HL-60/S4 treated with retinoic acid at 250 ng/mL for 4 days and 3 days (cell line): ENCODE results near the gene AQP7.
"Not testable (repeated sequence)": the region's sequence is repeated elsewhere in the genome, so short reads cannot be mapped to it uniquely, and the experiment has no call there.

Experiments
- in situ Hi-C: fragments of 300-500 bp; cut with MboI; formaldehyde crosslinking; loops from 2 replicates; pipeline ENCODE4 v1.7.0; 2022; ENCODE audit warnings: low sequenced_read_pairs

The AQP7 gene

DNA sequence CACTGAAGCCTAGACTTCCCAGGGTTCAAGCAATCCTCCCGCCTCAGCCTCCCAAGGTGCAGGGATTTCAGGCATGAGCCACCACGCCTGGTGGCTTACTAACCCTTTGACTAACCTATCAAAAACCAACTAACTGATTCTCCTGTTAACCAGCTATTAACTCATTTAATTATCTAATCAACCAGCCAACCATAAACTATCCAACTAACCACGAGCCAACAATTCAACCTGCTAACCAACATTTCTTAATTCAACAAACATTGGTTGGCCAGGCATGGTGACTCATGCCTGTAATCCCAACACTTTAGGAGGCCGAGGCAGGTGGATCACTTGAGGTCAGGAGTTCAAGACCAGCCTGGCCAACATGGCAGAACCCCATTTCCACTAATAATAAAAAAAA, 3.3 kb downstream of the AQP7 start:
- in situ Hi-C loops, result not testable (repeated sequence)

DNA sequence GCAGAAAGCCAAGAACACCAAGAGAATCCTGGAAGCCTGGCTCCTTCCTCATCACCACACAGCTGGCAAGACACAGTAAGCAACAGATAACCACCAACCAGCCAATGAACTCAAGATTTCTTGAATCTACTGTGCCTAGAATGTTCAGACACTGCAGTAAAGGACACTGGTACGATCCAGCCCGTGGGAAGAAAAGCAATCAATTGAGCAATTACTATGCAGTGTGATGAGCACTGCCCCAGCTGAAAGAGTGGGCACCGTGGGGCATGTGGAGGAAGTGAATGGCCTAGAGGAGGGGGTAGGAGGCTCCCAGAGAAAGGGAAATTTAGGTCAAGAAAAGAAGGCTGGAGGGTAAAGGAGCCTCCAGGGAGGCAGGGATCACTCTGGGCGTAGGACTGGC, 4.6 kb downstream of the AQP7 start:
- in situ Hi-C loops, result not testable (repeated sequence)

DNA sequence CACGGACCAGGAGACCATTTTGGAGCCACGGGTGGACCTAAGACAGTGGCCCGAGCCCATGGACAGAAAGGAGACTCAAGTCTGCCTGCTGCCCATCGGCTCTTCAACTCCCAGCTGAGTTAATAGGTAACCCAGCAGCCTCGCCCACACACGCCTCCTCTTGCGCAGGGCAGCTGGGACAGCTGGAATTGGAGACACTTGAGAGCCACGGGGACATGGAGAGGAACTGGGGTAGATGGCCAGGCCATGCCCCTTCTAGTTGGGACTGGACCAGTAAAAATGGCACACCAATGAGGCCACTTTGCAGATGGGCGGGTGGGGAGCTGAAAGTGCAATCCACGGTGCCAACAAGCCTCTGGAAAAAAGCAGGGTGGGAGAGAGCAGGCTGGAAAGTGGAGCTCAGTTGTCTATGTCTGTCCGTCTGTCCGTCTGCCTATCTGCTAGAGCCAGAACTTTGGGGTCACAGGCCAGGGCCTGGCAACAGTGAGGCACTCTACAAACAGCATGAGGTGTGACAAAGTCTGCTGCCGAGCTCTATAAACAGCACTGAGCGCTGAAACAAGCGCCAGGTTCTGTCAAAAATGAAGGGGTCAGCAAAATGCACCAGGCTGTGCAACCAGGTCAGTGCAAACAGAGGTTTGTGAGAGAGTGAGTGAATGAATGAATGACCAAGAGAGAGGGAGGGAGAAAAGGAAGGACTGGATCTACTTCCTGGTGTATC, 7.0 kb downstream of the AQP7 start:
- in situ Hi-C loops, result not testable (repeated sequence)

DNA sequence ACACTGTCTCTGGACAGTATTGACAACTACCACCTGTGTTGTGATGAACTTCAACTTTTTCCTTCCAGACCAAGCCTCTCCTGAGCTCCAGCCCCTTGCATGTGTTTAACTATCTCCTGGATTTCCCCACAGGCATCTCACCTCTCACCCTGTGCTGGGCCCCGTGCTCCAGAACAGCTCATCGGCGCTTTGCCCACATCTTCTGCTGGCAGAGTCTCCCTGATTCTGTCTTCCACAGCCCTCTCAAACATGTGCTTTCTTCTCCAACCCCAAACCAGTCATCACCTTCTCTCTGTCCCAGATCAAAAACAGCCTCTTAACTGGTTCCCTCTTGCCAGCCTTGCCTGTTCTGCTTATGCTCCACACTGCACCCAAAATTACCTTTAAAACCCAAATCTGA, 8.4 kb downstream of the AQP7 start:
- in situ Hi-C loops, result not testable (repeated sequence)

DNA sequence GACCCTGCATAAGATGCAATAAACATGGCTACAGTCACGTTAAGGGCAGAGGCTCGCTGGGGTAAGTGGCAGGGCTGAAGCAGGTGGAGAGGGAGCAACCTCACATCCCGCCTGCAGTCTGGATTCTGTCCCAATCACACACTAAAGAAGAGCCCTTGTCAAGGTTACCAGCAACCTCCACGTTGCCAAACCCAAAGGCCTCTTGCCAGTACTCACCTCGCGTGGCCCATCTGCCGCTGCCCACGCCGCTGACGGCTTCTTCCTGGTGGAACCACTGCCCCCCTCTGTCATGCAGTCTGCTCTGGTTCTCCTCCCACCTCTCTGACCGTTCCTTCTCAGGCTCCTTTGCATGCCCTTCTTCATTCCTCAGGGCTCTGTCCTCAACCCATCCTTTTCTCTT, 8.8 kb downstream of the AQP7 start:
- in situ Hi-C loops, result no loop called here

DNA sequence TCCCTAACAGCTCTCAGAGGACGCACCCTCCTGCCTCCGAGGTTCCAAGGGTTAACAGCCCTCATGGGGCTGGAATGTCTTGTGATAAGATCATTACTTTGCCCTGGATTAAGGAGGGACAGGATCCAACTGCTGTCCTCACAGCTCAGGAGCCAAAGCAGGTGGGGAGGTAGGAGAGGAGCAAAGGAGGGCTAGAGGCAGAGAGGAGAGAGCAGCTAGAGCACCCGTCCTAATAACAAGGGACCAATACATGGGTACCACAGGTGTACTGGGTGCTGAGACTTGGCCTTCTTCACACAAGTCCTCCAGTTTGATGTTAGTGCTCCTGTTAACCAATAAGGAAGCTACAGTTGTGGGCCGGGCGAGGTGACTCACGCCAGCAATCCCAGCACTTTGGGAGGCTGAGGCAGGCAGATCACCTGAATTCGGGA, 9.8 kb downstream of the AQP7 start:
- in situ Hi-C loops, result not testable (repeated sequence)

DNA sequence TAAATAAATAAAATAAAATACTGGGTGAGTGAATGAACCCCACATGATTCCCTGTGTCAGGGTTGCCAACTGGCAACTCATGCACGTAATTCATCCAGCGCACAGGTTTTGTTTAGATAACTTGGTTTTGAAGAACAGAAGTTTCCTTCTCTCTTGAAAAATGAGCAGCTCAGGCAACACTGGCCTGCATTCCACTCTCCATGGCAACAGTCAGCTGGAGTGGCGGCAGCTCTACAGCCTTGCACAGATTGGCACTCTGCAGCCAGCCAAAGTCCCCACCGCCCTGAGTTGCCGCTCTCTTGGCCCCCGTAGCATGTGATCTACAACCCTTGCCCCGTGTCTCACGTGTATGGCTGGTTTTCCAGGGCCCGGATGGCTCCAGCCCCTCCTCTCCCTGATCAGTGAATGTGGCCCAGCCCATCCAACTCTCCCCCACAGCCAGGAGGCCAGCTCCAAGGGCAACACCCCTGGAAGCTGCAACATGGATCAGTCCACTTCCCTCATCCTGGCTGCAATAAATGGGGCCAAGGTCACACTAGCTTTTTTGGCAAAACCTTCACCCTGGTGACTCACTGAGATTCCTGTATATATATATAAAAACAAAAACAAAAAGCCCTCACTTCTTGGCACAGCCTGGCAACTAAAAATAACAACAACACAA, 11.1 kb downstream of the AQP7 start:
- in situ Hi-C loops, result not testable (repeated sequence)

DNA sequence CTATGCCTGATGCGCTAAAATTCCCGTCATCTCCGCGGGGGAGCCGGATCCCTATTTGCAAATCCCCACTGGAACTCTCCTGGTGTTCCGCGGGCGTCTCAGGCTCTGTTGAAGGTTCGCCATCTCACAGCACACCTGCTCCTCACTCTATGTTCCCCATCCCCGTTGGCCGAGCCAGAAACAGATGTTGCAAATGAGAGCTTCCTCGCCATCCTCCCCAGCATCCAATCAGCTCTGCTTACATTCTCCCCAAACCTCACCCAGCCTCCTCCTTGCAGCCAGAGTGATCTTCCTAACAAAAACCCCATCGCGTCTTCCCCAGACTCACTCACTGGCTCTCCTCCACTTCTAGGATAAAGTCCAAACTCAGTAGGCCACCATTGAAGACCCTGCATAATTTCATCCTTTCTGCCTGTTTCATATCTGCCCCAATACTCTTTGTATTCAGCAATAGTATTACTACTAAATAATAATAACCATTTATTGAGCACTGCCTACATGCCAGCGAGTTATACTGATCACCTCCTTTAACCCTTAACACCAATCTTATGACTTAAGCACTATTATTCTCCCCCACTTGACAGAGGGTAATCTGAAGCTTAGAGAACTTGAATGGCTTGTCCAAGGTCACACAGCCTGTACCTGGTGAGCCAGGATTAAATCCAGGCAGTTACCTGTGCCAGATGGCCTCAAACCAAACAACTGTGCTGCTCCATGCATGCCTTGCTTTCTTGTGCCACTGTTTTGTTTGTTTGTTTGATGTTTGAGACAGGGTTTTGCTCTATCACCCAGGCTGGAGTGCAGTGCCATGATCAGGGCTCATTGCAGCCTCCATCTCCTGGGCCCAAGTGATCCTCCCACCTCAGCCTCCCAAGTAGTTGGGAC, 14.0 kb downstream of the AQP7 start:
- in situ Hi-C loops, result no loop called here

DNA sequence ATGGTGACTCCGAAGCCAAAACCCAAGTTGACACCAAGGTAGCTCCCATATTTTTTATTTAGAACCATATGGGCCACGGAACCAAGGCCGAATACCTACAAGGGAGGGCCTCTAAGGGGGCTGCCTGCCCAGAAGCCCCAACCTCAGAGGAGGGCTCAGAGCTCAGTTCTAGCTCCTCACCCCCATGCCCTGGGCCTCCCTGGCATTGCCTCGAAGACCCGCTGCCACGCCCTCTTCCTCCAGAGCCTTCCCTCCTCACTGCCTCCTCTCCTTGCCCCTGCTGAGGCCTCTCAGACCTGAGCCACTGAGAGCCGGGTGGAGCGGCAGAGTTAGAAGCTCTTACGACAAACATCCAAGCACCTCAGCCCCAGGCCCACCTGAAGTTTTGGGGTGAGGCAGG, 15.4 kb downstream of the AQP7 start:
- in situ Hi-C loops, result not testable (repeated sequence)

DNA sequence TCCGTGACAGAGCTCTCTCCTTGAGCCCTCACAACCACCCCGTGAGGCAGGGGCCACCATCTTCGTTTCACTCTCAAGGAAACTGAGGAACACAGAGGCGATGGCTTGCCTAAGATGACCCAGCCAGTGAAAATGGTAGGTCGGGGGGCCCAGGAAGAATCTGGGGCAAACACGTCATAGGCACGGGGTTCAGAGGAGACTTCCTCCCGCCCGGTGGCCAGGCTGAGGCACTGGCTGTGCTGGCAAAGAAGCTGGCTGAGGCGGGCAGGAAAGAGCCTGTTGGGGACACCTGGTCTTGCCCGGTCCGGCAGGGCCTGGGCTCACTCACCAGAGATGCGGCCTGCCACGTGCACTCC, 15.7 kb downstream of the AQP7 start:
- in situ Hi-C loops, result not testable (repeated sequence)

DNA sequence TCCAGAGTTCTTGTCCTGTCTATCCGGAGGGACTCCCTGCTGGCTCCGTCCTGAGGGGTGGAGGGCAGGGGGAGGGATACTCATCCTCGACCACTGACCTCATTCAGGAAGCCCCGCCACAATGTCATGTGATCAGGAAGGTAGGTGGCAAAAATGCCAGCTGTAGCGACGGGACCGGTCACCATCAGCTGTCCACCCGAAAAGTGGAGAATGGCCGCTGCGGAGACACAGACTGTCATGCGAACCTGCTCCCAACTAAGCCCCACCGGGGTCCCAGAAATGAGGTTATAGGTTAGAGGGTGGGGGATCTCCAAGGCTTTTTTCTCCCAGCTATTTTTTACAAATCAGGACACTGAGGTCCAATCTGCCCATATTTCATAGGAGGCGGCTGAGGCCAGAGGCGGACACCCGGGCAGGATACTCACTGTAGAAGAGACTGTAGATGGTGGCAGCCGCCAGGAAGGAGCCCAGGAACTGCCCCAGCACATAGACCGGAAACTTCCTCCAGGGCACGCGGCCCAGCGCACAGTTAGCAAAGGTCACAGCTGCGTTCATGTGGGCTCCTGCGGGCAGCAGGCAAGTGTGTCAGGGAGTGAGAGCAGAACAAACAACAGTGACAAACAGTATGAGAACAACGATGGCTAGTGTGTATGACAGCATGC, 16.3 kb downstream of the AQP7 start:
- in situ Hi-C loops, result not testable (repeated sequence)

DNA sequence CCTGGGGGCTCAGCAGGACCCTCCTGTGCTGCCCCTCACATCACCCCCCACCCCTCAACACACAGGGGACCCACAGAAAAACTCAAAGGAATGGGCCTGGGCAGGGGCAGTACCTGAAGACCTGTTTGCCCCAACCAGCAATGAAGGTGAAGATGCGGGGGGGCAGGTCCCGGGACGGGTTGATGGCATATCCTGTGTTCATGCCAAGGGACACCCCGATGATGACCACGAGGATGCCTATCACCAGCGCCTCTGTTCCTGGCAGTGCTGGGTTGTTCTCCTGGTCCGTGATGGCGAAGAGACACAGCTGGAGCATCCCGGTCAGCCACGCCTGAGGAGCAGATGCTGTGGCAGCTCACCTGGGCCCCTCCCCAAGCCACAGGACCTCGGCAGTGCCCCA, 16.8 kb downstream of the AQP7 start:
- in situ Hi-C loops, result not testable (repeated sequence)

DNA sequence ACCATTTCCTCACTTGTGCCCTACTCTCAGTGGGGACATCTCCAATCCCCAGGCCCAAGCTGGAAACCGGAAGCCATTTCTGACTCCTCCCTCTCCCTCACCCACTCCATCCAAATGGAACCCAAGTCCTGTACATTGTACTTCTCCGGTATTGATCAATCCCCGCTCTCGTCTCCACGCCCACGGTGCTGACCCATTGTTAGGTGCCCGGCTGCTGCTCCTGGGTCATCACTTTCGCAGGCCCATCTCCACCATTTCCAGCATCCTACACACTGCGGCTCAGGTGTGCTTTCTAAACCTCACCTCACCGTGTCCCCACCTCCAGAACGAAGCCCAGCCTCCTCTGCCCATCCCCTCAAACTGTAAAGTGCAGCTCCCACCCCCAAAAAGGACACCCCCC, 19.0 kb downstream of the AQP7 start:
- in situ Hi-C loops, result not testable (repeated sequence)

DNA sequence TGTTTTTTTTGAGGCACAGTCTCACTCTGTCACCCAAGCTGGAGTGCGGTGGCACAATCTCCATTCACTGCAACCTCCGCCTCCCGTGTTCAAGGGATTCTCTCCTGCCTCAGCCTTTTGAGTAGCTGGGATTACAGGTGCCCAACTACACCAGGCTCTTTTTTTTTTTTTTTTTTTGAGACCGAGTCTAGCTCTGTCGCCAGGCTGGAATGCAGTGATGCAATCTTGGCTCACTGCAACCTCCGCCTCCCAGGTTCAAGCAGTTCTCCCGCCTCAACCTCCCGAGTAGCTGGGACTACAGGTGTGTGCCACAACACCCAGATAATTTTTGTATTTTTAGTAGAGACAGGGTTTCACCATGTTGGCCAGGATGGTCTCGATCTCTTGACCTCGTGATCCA, 20.0 kb downstream of the AQP7 start:
- in situ Hi-C loops, result not testable (repeated sequence)

DNA sequence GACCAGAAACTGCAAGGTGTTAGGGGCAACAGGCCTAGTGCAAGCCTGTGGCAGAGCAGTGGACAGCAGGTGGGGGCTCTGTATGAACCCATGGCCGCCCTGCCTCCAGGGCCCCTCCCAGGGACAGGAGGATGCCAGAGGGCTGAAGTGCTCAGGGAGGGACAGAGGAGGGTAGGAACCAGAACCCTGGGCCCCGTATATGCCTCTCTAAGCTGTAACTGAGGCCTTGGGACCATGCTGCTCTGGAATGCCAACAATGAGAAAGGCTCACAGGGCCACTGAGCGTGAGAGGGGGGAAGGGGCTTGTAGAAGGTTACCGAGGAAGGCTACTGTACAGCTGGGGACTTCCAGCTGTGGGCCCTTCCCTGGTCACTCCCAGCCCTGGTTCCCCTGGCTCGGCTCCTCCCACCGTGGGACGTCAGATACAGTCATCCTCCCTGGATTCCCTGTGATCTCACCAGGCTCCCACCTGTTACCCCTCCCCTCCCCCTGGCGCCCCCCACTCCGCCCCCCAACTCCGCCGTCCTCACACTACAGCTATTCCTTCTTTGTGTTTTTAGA, 21.1 kb downstream of the AQP7 start:
- in situ Hi-C loops, result no loop called here

DNA sequence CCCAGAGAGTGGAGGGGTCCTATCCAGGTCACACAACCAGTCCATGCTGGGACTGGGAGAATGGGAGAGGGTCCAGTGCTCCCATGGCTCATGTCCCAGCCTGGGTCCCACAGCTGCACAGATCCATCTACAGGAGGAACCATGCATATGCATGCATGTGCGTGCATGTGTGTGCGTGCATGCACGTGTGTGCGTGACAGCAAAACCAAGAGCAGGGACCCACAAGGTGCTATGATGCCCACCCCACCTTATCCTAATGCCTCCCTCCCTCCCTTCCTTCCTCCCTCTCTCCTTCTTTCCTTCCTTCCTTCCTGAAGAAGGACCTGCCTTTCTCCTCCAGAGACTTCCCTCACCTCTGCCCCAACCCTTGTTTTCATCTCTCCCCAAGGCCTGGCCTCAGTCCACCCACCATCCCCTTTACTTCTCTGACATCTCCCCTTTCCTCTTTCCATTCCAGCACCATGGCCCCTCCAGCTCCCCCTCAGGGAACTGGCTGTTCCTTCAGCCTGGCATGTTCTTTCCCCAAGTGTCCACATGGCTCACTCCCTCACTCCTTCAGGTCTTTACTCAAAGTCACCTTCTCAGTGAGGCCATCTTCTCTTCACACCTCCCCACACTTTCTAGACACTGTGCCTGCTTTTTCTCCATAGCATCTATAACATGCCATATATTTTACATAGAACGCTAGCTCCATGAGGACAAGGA, 21.8 kb downstream of the AQP7 start:
- in situ Hi-C loops, result no loop called here

DNA sequence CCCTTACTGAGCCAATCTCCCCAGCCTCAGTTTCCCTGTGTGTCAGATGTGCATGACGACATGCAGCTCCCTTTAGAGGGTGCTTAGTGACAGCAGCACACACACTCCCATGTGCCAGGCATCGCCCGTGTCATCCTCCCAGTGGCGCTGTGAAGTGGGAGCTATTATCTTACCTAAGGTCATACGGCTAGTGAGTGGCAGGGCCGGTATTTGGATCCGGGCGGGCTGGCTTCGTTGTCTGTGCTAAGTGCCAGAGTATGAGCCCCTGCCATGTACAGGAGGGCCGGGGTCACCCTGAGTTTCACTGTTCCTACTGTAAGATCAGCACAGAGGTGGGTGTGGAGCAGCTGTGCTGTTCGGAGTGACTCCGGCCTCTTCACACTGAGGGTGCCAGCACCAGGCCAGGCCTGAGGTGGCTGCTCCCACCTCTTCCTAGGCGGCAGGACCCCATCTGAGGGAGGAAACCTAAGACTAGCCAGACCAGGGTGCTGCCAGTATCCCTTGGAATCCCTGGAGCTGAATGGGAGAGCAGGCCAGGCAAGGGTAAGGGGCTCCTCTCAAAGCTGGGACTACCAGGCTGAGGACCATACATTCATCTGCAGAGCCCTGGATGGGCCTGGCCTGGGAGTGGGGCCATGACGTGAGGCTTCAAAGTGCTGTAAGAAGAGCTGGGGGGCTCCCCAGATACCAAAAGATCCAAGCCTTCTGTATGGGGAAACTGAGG, 22.5 kb downstream of the AQP7 start:
- in situ Hi-C loops, result no loop called here

DNA sequence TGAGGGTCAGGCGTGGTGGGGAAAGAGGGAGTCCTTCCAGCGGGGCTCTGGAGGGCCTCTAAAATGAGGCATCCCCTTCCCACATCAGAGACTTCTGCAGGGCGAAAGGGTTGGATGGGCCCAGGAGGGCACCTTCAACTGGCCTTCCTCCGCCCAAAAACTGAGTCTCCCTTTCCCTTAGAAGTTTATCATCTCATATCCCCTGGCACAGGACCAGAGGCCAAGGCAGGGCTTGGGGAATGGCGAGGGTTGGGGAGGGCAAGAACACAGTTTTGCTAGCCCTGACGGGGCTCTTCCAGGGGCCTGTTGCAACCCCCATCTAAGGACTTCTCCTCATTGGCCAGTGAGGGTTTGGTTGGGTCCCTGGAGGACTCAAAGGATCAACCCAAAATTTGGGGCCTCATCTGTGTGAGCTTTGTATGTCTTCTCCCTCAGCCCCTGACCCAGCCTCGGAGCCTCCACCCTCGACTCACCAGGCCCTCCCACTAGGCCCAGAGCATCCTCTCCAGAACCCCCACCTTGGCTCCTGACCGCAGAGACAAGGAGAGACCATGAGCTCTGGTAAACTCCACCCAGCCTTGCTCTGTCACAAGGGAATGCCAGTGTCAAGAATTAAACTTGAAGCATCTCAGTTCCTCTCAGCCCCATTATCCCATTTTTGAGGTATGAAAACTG, 24.1 kb downstream of the AQP7 start:
- in situ Hi-C loops, result no loop called here

DNA sequence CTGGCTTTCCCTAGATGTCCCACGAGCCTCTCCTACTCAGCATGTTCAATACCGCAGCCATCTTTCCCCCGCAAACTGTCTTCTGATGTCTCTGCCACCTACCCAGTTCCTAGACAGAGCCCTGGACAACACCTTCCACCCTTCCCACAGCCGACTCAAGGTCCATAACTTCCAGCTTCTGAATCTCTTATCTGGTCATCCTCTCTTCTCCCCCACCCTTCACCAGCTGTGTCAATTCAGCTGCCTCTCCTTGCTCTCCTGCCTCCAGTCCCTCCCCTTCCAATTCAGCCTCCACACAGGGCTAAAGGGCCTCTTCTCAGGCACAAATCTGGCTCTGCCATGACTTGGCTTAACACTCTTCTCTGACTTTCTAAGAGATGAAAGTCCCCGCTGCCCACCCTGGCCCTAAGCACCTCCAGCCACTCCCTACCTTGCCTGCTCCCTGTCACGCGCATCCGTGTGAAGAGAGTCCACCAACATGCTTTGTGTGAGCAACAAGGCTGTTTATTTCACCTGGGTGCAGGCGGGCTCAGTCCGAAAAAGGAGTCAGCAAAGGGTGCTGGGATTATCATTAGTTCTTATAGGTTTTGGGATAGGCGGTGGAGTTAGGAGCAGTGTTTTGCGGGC, 25.2 kb downstream of the AQP7 start:
- in situ Hi-C loops, result no loop called here
